ENCODE measurements around the gene ACOT12. TPM values are rescaled to one million over a fixed set of nuclear protein-coding genes. Genes with fewer than 3 reads are reported as not detected.

The ACOT12 gene
- not detected for total RNA-seq

DNA sequence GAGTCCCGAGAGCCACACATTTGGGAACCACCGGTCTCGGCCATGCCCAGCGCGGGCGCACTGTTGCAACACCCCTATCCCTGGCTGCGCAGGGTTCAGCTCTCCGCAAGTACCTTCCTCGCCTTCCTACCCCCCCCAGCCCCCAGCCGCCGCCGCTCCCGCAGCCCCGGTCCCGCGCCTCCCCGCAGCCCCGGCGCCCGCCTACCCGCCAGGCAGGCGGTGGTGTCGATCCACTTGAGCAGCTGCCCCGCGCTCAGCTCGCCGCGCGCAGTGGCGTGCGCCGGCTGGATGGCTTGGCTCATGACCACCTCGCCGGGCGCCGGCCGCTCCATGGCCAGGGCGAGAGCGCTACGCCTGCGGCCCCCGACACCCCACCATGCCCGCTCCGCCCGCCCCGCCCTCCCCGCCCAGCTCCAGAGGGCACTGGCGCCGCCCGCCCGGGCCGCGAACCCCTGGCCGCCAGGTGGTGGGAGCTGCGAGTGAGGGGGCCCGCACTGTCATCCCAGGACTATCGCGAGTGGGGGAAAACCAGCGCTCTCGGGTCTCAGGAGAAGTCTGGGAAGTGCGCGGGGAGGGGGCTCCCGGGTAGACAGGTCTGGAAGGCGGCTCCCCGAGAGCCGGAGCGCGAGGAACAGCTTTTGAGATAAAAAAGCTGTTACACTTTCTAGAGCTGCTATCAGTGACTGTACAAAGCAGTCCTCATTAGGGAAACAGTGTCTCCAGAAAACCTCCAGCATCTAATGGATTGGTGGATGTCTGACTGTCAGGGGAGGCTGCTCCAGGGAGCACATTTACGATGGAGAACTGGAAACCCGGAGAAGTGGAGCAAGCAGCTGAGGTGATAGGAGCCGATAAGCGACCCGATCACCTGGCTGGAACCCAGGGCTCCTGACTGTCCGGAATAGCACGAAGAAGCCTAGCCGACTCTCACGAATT lies at the start of gene ACOT12:
Gene ACOT12 (minus strand): TSS at position 352 of the 936 bp plus-strand sequence. CDS start 20 bp downstream, at position 332.
- TF ChIP-seq CTCF (IDR thresholded peaks at IDR 0.05), result no peak
- TF ChIP-seq POLR2AphosphoS5 (IDR thresholded peaks at IDR 0.05; ENCODE audit: insufficient read depth in 1 of 2, low read depth in 1 of 2), result no peak
- TF ChIP-seq POLR2A (IDR thresholded peaks at IDR 0.05), result no peak
- H3K36me3 ChIP-seq, result no peaks in the 10 kb centered on the region
- H3K27me3 ChIP-seq, result no peaks in the 10 kb centered on the region
- no peaks in the 10 kb centered on the region for H3K9me3 ChIP-seq
- H3K27ac ChIP-seq, result no peak within 1 kb of the TSS
- intact Hi-C loops (cut with DNase I), result no loop called here
- H3K4me1 ChIP-seq, result no peaks in the 10 kb centered on the region
- peak within 1 kb of the TSS; percentile 41 to 43 for H3K4me3 ChIP-seq
- no peak for DNase-seq (ENCODE audit: extremely low spot score in 2 of 2)

DNA sequence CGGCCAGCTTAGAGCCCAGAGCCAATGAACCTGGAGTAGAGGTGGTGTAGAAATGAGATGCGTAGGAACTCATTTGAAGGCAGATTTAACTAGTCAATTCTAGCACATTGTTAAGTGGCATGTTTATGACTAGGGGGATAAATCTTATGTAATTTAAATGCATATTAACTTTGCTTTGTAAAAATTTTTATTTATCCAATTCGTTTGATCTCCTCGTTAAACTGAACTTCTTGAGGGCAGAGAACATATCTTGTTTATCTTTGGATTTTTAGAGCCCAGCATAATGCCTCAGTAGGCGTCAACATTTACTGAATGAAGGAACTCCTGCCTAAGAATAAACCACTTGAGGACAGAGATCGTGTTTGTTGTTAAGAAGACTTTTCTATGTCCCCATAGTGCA lies 41.1 kb upstream of the ACOT12 start:
- Histone ChIP-seq H3K4me1 (peaks cover 4% of the 10 kb centered on the region), H3K27ac (no peak overlapping the region), H3K27me3 (no peaks in the 10 kb centered on the region), H3K9me3 (no peaks in the 10 kb centered on the region), H3K36me3 (no peaks in the 10 kb centered on the region), H3K4me3 (no peak overlapping the region)
- intact Hi-C loops (cut with DNase I), result no loop called here
- TF ChIP-seq POLR2AphosphoS5 (IDR thresholded peaks at IDR 0.05; ENCODE audit: insufficient read depth in 1 of 2, low read depth in 1 of 2) (no peak), POLR2A (IDR thresholded peaks at IDR 0.05) (no peak), CTCF (IDR thresholded peaks at IDR 0.05) (no peak)
- DNase-seq (ENCODE audit: extremely low spot score in 2 of 2), result no peak

- intact Hi-C loops (cut with DNase I), result loop anchor here (5.0 to 10.0 kb wide), 2 partner anchors 542 to 735 kb away; partner anchors contain the start of gene ATG10
- H3K4me3 ChIP-seq, result no peak overlapping the region
- no peaks in the 10 kb centered on the region for H3K36me3 ChIP-seq
- H3K9me3 ChIP-seq, result no peaks in the 10 kb centered on the region
- peaks cover 10% of the 10 kb centered on the region for H3K4me1 ChIP-seq
- no peak overlapping the region for H3K27ac ChIP-seq
- TF ChIP-seq POLR2A (IDR thresholded peaks at IDR 0.05) (no peak), POLR2AphosphoS5 (IDR thresholded peaks at IDR 0.05; ENCODE audit: insufficient read depth in 1 of 2, low read depth in 1 of 2) (no peak), CTCF (IDR thresholded peaks at IDR 0.05) (no peak)
- DNase-seq (ENCODE audit: extremely low spot score in 2 of 2), result no peak
- no peaks in the 10 kb centered on the region for H3K27me3 ChIP-seq
Observed at GRCh38 chr5:81429985-81430384, 36.1 kb upstream of the ACOT12 start.

GRCh38 chr5:81429363-81429762 lies 35.4 kb upstream of the ACOT12 start:
- H3K27me3 ChIP-seq, result no peaks in the 10 kb centered on the region
- H3K27ac ChIP-seq, result no peak overlapping the region
- intact Hi-C loops (cut with DNase I), result loop anchor here (5.0 to 10.0 kb wide), 2 partner anchors 543 to 735 kb away; partner anchors contain the start of gene ATG10
- no peaks in the 10 kb centered on the region for H3K9me3 ChIP-seq
- H3K4me3 ChIP-seq, result no peak overlapping the region
- H3K4me1 ChIP-seq, result peaks cover 10% of the 10 kb centered on the region
- H3K36me3 ChIP-seq, result no peaks in the 10 kb centered on the region
- no peak for TF ChIP-seq POLR2A (IDR thresholded peaks at IDR 0.05)
- DNase-seq (ENCODE audit: extremely low spot score in 2 of 2), result no peak

GRCh38 chr5:81428861-81429260 lies 34.9 kb upstream of the ACOT12 start:
- TF ChIP-seq POLR2A (IDR thresholded peaks at IDR 0.05) (no peak), POLR2AphosphoS5 (IDR thresholded peaks at IDR 0.05; ENCODE audit: insufficient read depth in 1 of 2, low read depth in 1 of 2) (no peak), CTCF (IDR thresholded peaks at IDR 0.05) (no peak)
- no peaks in the 10 kb centered on the region for H3K27me3 ChIP-seq
- intact Hi-C loops (cut with DNase I), result loop anchor here (5.0 to 10.0 kb wide), 2 partner anchors 543 to 736 kb away; partner anchors contain the start of gene ATG10
- no peak overlapping the region for H3K27ac ChIP-seq
- no peaks in the 10 kb centered on the region for H3K9me3 ChIP-seq
- no peak for DNase-seq (ENCODE audit: extremely low spot score in 2 of 2)
- H3K4me3 ChIP-seq, result no peak overlapping the region
- H3K4me1 ChIP-seq, result peaks cover 10% of the 10 kb centered on the region
- no peaks in the 10 kb centered on the region for H3K36me3 ChIP-seq
